ENCODE data around the gene AFAP1. TPM values are rescaled to one million over a fixed set of nuclear protein-coding genes. Genes with fewer than 3 reads are reported as not detected.

The AFAP1 gene
- total RNA-seq, 4 donors from 2014 or later: 8.3 to 27.1 (median 11.1) TPM

GRCh38 chr4:7786517-7786916 is 153.1 kb downstream of the AFAP1 start:
- H3K9me3 ChIP-seq: no peaks in the 10 kb centered on the region
- peaks cover 3% of the 10 kb centered on the region for H3K4me1 ChIP-seq
- peak in 1 of 2 donors; percentile 17 for DNase-seq (ENCODE audit: low spot score in 2 of 2)
- no peak overlapping the region for H3K4me3 ChIP-seq
- H3K27me3 ChIP-seq: no peaks in the 10 kb centered on the region
- H3K36me3 ChIP-seq: peaks cover 25% of the 10 kb centered on the region
- TF ChIP-seq CTCF (IDR thresholded peaks at IDR 0.05) (no peak), POLR2A (IDR thresholded peaks at IDR 0.05) (no peak), POLR2AphosphoS5 (IDR thresholded peaks at IDR 0.05) (no peak), EP300 (IDR thresholded peaks at IDR 0.05) (no peak)
- no peak overlapping the region for H3K27ac ChIP-seq
- WGBS: 93% methylated on average over 10 of the region's 10 CpGs

GRCh38 chr4:7786040-7786439 is 153.6 kb downstream of the AFAP1 start:
- 94% methylated on average over 10 of the region's 10 CpGs for WGBS
- Histone ChIP-seq H3K27me3 (no peaks in the 10 kb centered on the region), H3K4me3 (no peak overlapping the region), H3K9me3 (no peaks in the 10 kb centered on the region), H3K27ac (no peak overlapping the region), H3K36me3 (peaks cover 25% of the 10 kb centered on the region), H3K4me1 (peaks cover 7% of the 10 kb centered on the region)
- peak in 1 of 2 donors; percentile 27 for DNase-seq (ENCODE audit: low spot score in 2 of 2)
- no peak for TF ChIP-seq POLR2AphosphoS5 (IDR thresholded peaks at IDR 0.05)
- no peak for TF ChIP-seq EP300 (IDR thresholded peaks at IDR 0.05)
- TF ChIP-seq CTCF (IDR thresholded peaks at IDR 0.05): no peak
- TF ChIP-seq POLR2A (IDR thresholded peaks at IDR 0.05): no peak

- TF ChIP-seq CTCF (IDR thresholded peaks at IDR 0.05) (no peak), POLR2AphosphoS5 (IDR thresholded peaks at IDR 0.05) (no peak), POLR2A (IDR thresholded peaks at IDR 0.05) (no peak), EP300 (IDR thresholded peaks at IDR 0.05) (no peak)
- H3K36me3 ChIP-seq: peaks cover 25% of the 10 kb centered on the region
These were observed 154.6 kb downstream of the AFAP1 start for GRCh38 chr4:7785017-7785416.

GRCh38 chr4:7784131-7784870 is 155.4 kb downstream of the AFAP1 start:
- peak in 1 of 2 donors; percentile 43 for DNase-seq (ENCODE audit: low spot score in 2 of 2)
- TF ChIP-seq POLR2A (IDR thresholded peaks at IDR 0.05) (no peak), CTCF (IDR thresholded peaks at IDR 0.05) (no peak), EP300 (IDR thresholded peaks at IDR 0.05) (no peak), POLR2AphosphoS5 (IDR thresholded peaks at IDR 0.05) (no peak)
- WGBS: 92% methylated on average over 12 of the region's 14 CpGs
- H3K4me3 ChIP-seq: no peak overlapping the region
- peaks cover 25% of the 10 kb centered on the region for H3K36me3 ChIP-seq
- peaks cover 7% of the 10 kb centered on the region for H3K4me1 ChIP-seq
- H3K9me3 ChIP-seq: no peaks in the 10 kb centered on the region
- H3K27ac ChIP-seq: no peak overlapping the region
- no peaks in the 10 kb centered on the region for H3K27me3 ChIP-seq

More at GRCh38 chr4:7785017-7785416, 154.6 kb downstream of the AFAP1 start:
- no peaks in the 10 kb centered on the region for H3K9me3 ChIP-seq
- no peak overlapping the region for H3K27ac ChIP-seq
- no peak overlapping the region for H3K4me3 ChIP-seq
- peaks cover 7% of the 10 kb centered on the region for H3K4me1 ChIP-seq
- no peaks in the 10 kb centered on the region for H3K27me3 ChIP-seq
- 91% methylated on average over 11 of the region's 11 CpGs for WGBS
- peak in 1 of 2 donors; percentile 34 for DNase-seq (ENCODE audit: low spot score in 2 of 2)

- Histone ChIP-seq H3K4me3 (no peak overlapping the region), H3K9me3 (no peaks in the 10 kb centered on the region), H3K27me3 (no peaks in the 10 kb centered on the region), H3K27ac (no peak overlapping the region), H3K36me3 (peaks cover 32% of the 10 kb centered on the region), H3K4me1 (peaks cover 14% of the 10 kb centered on the region)
- WGBS: 97% methylated on average over 8 of the region's 8 CpGs
- peak in 1 of 2 donors; percentile 16 for DNase-seq (ENCODE audit: low spot score in 2 of 2)
- TF ChIP-seq EP300 (IDR thresholded peaks at IDR 0.05) (no peak), POLR2AphosphoS5 (IDR thresholded peaks at IDR 0.05) (no peak), CTCF (IDR thresholded peaks at IDR 0.05) (no peak), POLR2A (IDR thresholded peaks at IDR 0.05) (no peak)
These were observed 156.1 kb downstream of the AFAP1 start for GRCh38 chr4:7783541-7783940.
